22Rv1 (cell line): ENCODE data around the gene EIF5AL1.

ENCODE experiments used
- ZFX ChIP-seq: fragments of 450-650 bp; IDR thresholded peaks from 2 replicates; pipeline ENCODE4 v1.6.1; 2017; ENCODE audit warnings: antibody characterized with exemption, borderline replicate concordance
- TF ChIP-seq, protein P1 (sequence below): fragments of 450-650 bp; IDR thresholded peaks from 2 replicates; pipeline ENCODE4 v1.5.1; 2017; ENCODE audit warnings: mild to moderate bottlenecking

DNA sequence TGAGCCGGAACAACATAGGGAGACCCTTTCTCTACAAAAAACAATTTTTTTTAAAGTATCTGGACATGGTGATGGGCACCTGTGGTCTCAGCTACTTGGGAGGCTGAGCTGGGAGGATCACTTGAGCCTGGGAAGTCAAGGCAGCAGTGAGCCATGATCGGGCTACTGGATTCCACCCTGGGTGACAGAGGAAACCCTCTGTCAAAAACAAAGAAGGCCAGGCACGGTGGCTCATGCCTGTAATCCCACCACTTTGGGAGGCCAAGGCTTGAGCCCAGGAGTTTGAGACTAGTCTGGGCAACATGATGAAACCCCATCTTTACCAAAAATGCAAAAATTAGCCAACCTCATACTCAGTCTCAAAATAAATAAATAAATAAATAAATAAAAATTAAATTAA lies 47.0 kb upstream of the EIF5AL1 start:
- TF ChIP-seq, protein P1, sequence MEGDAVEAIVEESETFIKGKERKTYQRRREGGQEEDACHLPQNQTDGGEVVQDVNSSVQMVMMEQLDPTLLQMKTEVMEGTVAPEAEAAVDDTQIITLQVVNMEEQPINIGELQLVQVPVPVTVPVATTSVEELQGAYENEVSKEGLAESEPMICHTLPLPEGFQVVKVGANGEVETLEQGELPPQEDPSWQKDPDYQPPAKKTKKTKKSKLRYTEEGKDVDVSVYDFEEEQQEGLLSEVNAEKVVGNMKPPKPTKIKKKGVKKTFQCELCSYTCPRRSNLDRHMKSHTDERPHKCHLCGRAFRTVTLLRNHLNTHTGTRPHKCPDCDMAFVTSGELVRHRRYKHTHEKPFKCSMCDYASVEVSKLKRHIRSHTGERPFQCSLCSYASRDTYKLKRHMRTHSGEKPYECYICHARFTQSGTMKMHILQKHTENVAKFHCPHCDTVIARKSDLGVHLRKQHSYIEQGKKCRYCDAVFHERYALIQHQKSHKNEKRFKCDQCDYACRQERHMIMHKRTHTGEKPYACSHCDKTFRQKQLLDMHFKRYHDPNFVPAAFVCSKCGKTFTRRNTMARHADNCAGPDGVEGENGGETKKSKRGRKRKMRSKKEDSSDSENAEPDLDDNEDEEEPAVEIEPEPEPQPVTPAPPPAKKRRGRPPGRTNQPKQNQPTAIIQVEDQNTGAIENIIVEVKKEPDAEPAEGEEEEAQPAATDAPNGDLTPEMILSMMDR: no peak
- no peak for TF ChIP-seq ZFX
